Glomerular visceral epithelial cell (primary cell): ENCODE data around the gene MLIP.

Experiments
- DNase-seq: peaks from one replicate; pipeline ENCODE4 v3.0.0-alpha.2; 2016; ENCODE audit errors: extremely low spot score

Gene MLIP

DNA sequence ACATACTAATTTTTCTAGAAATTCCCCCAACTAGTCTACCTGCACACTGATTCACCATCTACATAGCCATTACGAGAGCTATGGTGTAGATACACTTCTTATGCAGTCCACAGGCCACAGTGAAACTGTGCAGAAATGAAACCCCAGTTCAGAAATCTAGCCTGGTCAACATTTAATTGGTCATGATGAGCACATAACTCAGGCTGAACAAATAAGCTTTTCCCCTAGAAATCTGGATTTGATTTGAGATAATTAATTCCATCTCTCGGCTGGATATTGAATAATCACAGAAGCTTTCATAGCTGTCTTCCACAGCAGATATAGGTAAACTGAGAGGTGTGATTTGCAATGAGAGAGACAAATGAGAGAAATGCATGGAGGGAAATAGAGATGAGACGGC lies 174.4 kb downstream of the MLIP start:
- no peak for DNase-seq

GRCh38 chr6:54286141-54286540 lies 174.9 kb downstream of the MLIP start:
- no peak for DNase-seq

DNA sequence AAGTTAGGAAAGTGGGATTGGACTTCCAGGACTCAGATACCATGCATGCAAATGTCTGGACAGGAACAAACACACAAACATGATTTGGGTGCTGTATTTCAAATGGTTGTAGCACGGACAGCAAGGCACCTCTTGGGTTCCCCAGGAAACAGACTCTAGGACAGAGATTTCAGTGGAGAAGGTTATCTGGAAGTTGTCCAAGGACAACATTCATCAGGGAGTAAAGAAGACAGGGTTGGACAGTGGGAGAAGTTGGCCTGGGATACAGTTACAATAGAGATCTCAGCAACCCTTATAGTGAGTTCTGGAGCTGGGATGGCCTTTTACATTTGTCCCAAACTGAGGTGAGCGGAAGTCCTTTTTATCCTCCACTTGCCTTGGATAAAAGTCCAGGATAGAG lies 177.2 kb downstream of the MLIP start:
- peak; percentile 17 for DNase-seq

DNA sequence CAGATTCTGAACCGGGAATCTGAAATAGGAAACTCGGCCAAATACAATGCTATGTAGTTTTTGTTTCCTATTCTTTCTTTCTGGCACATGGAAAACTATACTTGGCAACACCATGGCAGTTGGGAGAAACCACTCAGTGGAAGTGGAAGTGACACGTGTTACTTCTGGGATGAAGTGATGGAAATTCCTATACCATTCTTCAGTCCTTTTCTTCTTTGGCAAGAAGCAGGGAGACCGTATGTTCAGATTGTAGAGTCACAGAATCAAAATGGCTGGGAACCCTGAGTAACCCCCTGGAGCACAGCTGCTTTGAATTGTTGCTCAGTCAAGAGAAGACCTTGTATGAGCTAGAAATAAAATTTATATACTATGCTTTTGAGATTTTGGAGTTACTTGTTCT lies 178.2 kb downstream of the MLIP start:
- DNase-seq = no peak

DNA sequence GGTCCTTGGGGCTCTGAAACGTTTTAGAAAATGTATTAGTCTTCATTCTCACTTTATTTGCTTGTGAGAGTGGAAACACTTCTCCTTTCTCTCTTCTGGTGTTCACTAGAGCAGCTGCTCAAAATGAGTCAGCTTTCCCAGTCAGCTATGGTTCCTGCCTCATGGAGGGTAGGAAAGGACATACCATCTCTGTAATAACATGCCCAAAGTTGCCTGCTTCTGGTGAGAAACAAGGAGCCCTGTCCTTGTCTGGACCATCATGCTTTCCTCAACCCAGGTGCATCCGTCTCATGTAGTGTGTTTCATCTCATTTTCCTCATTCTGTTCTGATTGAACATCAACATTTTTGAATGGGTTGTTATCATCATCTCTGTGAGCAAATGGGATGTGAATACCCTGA lies 179.9 kb downstream of the MLIP start:
- DNase-seq = peak; percentile 80

DNA sequence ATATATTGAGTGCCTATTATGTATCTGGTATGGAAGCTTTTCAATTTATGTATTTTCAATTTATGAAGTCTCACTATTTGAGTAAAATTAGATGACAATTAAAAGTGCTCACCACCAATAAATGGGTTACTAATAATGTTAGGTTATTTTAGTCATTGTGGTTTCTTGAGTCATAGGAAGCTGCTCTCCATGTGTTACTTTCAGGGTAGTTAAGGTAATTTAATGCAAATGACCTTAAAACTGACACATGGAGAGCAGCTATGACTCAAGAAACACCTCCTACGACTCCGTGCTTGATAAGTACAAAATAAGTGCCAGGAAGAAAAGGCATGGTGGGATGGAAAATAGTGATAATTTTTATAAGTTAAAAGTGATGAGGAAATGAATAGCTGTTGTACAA lies 180.5 kb downstream of the MLIP start:
- DNase-seq = peak; percentile 68

DNA sequence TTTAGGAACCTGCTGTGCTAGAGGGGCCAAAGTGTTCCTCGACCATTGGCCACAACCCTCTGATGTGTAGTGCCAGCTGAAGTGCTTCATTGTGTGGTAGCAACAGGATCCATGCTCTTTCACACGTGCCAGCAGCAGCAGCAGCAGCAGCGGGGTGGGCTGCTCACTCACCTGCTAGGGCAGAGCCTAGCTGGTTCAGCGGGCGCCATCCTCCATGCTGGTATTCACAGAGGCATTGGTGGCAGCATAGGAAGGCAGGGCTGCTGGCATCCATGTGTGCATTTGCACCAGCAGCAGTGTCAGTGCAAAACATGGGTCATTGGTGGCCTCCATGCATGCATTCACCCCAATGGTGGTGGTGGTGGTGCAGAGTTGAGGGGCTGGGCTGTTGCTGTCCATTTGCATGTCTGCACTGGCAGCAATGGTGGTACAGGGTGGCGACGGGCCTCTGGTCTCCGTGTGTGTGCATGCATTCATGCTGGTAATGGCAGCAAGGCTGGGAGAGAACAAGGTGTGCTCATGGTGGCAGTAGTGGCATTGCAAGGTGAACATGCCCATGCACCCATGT lies 183.8 kb downstream of the MLIP start:
- DNase-seq = no peak

DNA sequence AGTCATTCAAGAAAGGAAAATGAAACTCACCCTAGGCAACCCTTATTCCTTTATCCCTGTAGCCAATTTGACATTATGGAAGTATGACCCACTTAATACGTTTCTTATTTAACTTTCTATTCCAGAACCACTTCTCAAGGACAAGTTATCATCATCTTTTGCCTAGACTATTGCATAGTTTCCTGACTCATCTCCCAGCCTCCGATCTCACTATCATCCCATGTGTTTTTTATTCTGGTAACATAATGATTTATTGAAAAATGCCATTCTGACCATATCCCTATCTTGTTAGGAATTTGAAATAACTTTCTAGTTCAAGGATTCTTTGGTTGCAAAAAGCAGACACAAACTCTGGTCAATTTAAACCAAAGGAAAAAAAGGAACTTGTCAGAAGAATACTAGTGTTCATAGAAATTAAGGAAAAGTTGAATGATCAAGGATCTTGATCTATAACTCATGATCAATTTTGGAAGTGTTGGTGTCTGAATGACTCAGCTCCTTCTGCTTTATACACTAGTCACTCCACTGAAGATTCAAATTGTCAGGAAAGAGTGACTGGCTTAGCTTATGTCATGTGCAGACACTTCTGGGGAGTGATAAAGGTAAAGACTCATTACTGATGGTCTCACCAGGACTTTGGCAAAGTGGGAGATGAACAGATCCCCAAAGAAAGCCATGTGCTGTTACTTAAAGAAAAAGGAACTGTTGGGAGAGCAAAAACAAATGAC lies 188.5 kb downstream of the MLIP start:
- no peak for DNase-seq

- no peak for DNase-seq
These were observed 190.5 kb downstream of the MLIP start for GRCh38 chr6:54301770-54302169.

GRCh38 chr6:54307439-54307910 lies 196.2 kb downstream of the MLIP start:
- peak; percentile 71 for DNase-seq

DNA sequence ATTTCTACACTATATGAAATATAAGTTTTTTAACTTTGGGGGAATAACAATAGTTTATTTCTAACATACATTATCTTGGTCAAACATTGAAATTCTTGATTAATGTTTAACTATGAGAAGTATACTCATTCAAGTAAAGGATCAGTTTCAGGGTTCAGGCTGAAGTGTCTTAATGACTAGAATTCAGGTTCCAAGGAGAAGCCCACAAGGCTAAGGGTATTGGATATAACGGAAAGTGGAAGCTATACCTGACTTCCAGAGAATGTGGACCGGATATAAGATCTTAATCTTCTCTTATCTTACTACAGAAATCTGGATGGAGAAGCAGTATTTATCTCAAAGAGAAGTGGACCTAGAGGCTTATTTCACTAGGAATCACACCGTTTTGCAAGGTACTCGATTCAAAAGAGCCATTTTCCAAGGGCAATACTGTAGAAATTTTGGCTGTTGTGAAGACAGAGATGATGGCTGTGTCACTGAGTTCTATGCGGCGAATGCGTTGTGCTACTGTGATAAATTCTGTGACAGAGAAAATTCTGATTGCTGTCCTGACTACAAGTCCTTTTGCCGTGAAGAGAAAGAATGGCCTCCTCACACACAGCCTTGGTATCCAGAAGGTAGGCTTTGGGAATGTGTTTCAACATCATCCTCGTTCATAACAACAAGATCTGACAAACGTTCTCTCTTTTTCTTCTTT lies 197.2 kb downstream of the MLIP start, which contains the start of gene TINAG:
TINAG (plus strand) TSS at position 153 of the 697 bp plus-strand sequence; CDS start at position 263, 110 bp downstream.
- peak; percentile 18 for DNase-seq

GRCh38 chr6:54308986-54309315 lies 197.7 kb downstream of the MLIP start:
- DNase-seq = peak; percentile 23

GRCh38 chr6:54310377-54311152 lies 199.3 kb downstream of the MLIP start:
- DNase-seq = no peak

DNA sequence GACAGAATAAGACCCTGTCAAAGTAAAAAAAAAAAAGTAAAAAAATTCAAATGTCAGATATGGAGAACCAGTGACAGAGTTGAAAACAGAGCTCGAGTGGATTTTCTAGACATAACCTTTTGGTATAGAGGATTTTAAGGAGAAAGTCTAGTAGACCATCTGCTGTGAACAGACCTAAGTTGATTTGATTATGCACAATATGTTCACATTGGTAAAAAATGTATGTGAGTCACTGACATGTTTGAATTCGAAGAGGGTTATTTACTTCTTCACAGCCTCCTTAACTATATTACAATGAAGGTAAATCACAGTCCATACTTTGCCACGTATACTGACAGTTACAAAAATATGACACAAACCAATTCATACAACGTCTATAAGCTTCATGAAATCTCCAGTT lies 204.4 kb downstream of the MLIP start:
- DNase-seq = no peak
